Measurements from ENCODE around the gene TSPAN4.
A peak's percentile ranks its signal among the peaks of the same experiment; 100 is the strongest.

Gene TSPAN4

DNA sequence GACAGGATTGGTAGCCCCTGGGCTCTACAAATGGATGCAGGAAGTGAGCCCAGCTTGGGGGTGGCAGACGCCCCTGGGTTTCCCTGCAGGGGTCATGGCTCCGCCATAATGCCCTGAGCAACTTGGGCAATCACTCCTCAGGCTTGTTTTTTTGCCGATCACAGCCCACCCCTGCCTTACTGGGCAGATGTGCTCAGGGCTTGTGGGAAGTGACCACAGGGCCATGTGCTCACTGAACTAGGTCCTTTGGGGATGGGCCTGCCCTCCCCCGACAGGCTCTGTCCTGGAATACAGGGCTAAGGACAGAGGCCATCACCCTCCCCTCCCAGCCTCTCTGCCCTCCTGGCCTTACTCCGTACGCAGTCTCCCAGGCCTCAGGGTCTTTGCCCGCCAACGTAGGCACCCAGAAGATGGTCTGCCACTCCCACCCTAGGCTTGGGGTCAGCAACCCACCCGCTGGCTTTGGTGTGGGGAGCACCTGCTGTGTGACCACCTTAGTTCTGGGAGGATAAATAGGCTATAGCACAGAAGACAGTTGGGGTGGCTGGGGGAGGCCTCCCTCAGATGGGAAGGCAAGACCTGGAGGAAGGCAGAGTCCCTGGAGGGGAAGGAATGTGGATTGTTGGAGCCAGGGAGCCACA is 29.1 kb upstream of the TSPAN4 start:
- H3K4me3 ChIP-seq (ENCODE audit: low read length): no peak overlapping the region
- no peak for TF ChIP-seq ZNF274 (IDR thresholded peaks at IDR 0.05; ENCODE audit: low read depth, low read length)

DNA sequence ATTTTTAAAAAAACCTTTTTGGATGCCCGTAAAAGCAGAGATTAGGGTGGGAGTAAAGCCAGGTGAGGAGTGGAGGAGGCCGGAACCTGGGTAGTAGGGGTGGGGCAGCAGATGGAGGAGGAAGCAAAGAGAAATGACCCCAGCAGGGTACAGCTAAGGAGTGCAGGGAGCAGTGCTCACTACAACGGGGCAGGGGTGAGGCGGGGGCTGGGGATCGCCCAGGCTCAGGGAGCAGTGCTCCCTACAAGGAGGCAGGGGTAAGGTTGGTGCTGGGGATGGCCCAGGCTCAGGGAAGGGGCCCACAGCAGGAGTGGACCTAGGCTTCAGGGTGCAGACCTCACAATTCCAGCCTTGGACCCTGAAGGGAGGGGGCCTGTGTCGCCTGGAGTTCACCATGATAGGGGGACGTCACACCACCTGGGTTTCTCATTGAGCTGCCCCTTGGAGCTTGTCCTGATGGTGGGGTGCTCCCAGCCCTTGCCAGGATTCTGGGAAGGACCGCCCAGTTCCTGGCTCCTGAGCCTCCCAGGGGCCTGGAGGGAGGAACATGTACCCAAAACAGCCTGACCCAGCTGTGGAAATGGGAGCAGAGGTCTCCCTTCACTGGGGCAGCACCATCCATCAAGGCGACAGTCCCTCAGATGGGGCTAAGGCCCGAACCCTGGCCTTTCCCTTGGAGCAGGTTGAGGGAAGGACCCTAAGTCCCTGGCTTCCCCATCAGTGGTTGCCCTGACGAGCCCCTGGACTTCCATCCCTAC is 26.8 kb upstream of the TSPAN4 start:
- no peak for TF ChIP-seq ZNF274 (IDR thresholded peaks at IDR 0.05; ENCODE audit: low read depth, low read length)

DNA sequence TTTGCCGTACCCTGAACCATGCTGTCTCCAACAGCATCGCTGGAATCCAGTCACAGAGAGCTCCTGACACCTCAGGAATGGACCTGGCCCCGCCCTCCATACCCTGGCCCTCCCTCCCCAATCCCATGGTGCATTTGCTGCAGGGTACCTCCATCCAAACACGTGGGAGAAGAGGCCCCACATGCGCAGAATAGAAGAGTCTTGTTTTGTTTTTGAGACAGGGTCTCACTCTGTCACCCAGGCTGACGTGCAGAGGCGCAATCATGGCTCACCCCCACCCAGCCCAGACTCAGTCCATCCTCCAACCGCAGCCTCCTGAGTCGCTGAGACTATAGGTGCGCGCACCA is 26.2 kb upstream of the TSPAN4 start:
- no peak for TF ChIP-seq ZNF274 (IDR thresholded peaks at IDR 0.05; ENCODE audit: low read depth, low read length)
- no peak overlapping the region for H3K4me3 ChIP-seq (ENCODE audit: low read length)

More for the DNA sequence above, 26.8 kb upstream of the TSPAN4 start:
- H3K4me3 ChIP-seq (ENCODE audit: low read length): no peak overlapping the region

DNA sequence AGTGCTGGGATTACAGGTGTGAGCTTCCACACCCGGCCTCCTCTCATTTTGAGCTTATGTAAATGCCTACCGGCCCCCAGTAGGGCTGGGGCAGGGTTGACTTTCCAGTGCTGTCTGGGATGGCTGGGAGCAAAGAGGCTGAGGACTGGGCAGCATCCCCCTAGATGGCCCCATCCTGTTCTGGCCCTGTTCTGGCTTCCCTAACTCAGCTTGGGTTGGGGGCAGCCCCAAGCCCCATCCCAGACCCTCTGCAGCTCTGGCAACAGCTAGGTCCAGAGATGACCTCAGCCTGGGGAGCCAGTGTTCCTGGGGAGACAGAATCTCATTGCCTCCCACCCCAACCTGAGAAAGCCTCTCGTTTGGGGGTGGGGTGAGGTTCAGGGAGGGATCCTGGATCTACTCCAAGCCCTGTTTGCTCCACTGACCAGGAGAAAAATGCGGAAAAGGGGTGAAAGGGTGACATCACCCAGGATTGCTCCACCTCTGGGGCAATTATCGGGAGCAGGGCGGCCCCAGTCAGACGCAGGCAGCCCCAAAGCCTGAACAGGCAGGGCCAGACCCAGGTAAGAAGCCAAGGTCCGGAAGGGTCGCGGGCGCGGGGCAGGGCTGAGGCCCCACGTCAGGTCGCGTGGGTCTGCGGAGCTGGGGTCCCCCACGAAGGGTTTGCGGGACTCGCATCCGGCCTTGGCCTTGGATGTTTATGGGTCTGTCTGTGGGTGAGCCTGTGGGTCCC is 24.1 kb upstream of the TSPAN4 start, which contains the start of gene PNPLA2:
Gene PNPLA2 (plus strand): TSS at position 519 of the 733 bp plus-strand sequence. CDS start 805 bp downstream, outside the sequence.
- no peak for TF ChIP-seq ZNF274 (IDR thresholded peaks at IDR 0.05; ENCODE audit: low read depth, low read length)

DNA sequence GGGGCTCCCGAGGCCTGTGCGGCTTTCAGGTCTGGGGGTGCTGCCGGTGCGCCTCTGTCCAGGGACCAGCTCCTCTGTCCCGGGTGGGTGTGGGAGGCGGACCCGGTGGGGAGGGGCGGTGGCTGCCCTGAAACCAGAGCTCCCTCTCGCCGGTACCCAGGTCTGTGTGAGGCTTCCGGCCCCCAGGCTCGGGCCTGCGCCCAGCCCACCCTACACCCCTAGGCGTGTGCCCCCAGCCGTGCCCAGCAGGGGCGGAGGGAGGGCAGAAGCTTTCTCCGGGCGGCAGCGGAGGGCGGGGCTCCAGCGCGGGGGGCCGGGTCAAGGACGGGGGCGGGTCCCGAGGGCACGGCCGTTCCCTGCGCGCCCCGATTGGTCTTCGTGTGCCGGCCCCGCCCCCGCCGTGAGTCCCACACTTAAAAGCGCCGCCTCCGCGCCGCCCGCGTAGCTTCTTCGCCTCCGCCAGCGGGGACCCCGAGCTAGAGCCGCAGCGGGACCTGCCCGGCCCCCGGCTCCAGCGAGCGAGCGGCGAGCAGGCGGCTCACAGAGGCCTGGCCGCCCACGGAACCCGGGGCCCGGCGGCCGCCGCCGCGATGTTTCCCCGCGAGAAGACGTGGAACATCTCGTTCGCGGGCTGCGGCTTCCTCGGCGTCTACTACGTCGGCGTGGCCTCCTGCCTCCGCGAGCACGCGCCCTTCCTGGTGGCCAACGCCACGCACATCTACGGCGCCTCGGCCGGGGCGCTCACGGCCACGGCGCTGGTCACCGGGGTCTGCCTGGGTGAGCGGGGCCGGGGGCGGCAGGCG is 23.3 kb upstream of the TSPAN4 start:
- no peak for TF ChIP-seq ZNF274 (IDR thresholded peaks at IDR 0.05; ENCODE audit: low read depth, low read length)

More for the DNA sequence above, 24.1 kb upstream of the TSPAN4 start, which contains the start of gene PNPLA2:
- peak within 1 kb of the TSS; percentile 91; the same call in 1 of the 2 replicates for H3K4me3 ChIP-seq (ENCODE audit: low read length)

DNA sequence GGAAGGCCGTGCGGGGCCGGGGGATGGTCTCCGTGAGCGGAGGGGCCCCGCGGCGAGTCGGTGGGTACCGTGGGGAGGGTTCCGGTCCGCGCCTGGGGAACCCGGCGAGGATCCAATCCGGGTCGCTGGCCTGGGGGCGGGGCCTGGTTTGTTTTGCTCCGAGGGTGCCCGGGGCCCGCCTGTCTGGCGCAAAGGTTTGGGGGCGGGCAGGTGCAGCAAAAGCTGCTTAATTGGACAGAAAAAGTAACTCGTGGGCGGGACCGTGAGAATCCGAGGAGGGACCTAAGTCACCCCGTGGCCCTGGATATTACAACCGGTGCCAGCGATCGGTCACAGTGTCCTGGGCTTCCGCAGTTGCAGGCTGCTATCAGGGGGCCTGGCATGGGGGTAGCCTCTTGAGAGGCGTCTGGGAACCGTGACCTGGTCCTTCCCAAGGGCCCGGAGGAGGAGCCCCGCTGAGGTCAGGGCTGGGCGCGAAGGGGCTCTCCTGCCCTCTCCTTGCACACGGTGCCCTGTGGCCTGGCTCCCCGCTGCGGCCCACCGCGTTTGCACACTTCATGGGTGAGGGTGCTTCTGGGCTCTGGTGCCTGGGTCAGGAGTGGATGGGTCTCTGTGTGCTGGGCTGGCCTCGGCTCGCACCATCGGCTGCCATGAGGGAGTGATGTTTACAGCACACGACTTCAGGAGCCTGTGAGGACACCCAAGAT is 22.6 kb upstream of the TSPAN4 start:
- H3K4me3 ChIP-seq (ENCODE audit: low read length): peak overlapping the region; percentile 91; the same call in 1 of the 2 replicates
- no peak for TF ChIP-seq ZNF274 (IDR thresholded peaks at IDR 0.05; ENCODE audit: low read depth, low read length)

More for the DNA sequence above, 23.3 kb upstream of the TSPAN4 start:
- H3K4me3 ChIP-seq (ENCODE audit: low read length): peak overlapping the region; percentile 91; the same call in 1 of the 2 replicates

DNA sequence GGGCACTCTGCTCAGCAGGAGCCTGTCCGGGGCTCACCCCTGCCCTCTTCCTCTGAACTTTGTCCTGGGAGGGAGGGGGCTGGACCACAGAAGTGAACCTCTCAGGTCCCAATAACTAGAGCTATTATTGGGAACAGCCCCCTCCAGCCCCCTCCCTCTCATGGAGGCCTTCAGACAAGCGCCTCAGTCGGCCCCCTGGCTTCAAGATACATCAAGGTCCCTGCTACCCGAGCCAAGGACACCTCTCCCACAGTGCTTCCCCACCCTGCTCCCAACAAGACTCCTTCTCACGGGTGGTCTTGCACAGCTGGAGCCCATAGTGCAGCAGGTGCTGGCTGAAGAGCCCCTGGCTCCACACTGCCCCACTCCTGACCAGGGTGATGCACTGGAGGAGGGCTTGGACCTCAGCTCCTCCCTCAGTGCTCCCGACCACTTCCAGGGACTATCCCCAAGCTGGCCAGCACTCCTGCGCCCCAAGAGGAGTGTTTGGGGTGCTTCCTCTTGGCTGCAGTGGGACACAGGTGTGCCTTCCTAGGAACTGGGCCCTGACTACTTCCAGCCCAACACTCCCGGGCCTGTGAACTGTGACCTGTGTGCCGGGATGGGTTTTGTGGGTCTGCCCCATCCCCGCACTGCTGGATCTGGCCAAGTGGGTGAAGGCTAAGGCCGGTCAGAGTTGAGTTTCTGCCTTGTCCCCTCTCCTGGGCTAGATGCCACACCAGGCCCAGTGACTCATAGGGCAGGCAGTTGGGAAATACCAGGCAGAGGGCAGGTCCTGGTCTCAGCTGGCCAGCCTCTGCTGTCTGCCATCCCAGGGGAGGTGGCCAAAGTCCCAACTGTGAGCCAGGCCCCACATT is 21.8 kb upstream of the TSPAN4 start:
- TF ChIP-seq ZNF274 (IDR thresholded peaks at IDR 0.05; ENCODE audit: low read depth, low read length): no peak
- peak overlapping the region; percentile 91; the same call in 1 of the 2 replicates for H3K4me3 ChIP-seq (ENCODE audit: low read length)

GRCh38 chr11:821512-822371 is 20.9 kb upstream of the TSPAN4 start:
- H3K4me3 ChIP-seq (ENCODE audit: low read length): no peak overlapping the region
- no peak for TF ChIP-seq ZNF274 (IDR thresholded peaks at IDR 0.05; ENCODE audit: low read depth, low read length)

DNA sequence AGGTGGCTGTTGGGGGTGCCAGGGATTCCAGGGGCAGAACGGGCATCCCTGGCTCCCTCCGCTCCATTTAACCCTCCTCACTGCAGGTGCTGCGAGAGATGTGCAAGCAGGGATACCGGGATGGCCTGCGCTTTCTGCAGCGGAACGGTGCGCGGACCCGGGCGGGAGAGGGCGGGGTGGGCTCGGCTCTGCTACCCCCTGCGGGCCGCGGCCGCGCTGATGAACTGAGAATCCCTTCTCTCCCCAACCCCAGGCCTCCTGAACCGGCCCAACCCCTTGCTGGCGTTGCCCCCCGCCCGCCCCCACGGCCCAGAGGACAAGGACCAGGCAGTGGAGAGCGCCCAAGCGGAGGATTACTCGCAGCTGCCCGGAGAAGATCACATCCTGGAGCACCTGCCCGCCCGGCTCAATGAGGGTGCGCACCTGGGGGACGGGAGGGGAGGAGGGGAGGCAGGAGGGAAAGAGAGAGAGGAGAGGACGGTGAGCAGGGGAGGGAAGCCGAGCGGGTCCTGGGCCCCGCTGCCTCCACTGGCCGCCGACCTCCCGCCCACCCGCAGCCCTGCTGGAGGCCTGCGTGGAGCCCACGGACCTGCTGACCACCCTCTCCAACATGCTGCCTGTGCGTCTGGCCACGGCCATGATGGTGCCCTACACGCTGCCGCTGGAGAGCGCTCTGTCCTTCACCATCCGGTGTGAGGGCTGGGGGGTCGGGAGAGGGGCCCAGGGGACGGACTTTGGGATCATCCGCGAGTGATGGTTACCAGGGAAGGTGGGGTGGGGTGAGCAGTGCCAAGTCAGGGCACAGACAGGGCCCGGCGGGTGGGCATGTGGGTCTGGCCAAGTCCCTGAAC is 19.0 kb upstream of the TSPAN4 start:
- no peak for TF ChIP-seq ZNF274 (IDR thresholded peaks at IDR 0.05; ENCODE audit: low read depth, low read length)
- no peak overlapping the region for H3K4me3 ChIP-seq (ENCODE audit: low read length)

DNA sequence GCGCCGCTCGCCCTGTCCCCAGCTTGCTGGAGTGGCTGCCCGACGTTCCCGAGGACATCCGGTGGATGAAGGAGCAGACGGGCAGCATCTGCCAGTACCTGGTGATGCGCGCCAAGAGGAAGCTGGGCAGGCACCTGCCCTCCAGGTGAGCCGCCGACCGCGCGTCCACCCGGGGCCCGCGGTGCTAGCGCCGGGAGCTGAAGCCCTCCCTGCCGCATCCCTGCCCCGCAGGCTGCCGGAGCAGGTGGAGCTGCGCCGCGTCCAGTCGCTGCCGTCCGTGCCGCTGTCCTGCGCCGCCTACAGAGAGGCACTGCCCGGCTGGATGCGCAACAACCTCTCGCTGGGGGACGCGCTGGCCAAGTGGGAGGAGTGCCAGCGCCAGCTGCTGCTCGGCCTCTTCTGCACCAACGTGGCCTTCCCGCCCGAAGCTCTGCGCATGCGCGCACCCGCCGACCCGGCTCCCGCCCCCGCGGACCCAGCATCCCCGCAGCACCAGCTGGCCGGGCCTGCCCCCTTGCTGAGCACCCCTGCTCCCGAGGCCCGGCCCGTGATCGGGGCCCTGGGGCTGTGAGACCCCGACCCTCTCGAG is 18.3 kb upstream of the TSPAN4 start:
- TF ChIP-seq ZNF274 (IDR thresholded peaks at IDR 0.05; ENCODE audit: low read depth, low read length): no peak

More for the DNA sequence above, 18.3 kb upstream of the TSPAN4 start:
- no peak overlapping the region for H3K4me3 ChIP-seq (ENCODE audit: low read length)
